Endodermal cell (in vitro differentiated cells): ENCODE measurements around the gene PRR7. TPM values are rescaled to one million over a fixed set of nuclear protein-coding genes. Genes with fewer than 3 reads are reported as not detected.

ENCODE experiments used
- DNase-seq: peaks from one replicate; pipeline ENCODE4 v3.0.0-alpha.2; 2017
- H3K27ac ChIP-seq: 2 replicates; pipeline ENCODE4 v1.5.1; 2013; ENCODE audit warnings: mild to moderate bottlenecking, low read depth, low read length, moderate library complexity
- H3K27me3 ChIP-seq: 2 replicates; pipeline ENCODE4 v1.6.1; 2013; ENCODE audit warnings: mild to moderate bottlenecking, low read length, moderate library complexity; ENCODE audit not compliant: insufficient read depth, control insufficient read depth, poor library complexity, severe bottlenecking
- H3K36me3 ChIP-seq: 2 replicates; pipeline ENCODE4 v1.7.0; 2013; ENCODE audit warnings: mild to moderate bottlenecking, low read length, moderate library complexity; ENCODE audit not compliant: control insufficient read depth, insufficient read depth
- H3K4me1 ChIP-seq: one replicate; pipeline ENCODE4 v1.7.0; 2013; ENCODE audit warnings: low read length; ENCODE audit not compliant: control insufficient read depth, insufficient read depth
- H3K4me3 ChIP-seq: 2 replicates; pipeline ENCODE4 v1.5.1; 2013; ENCODE audit warnings: mild to moderate bottlenecking, low read length, moderate library complexity
- H3K9ac ChIP-seq: 2 replicates; pipeline ENCODE4 v1.6.1; 2013; ENCODE audit warnings: mild to moderate bottlenecking, low read length, moderate library complexity; ENCODE audit not compliant: poor library complexity, severe bottlenecking; ENCODE audit errors: extremely low read depth
- H3K9me3 ChIP-seq: 2 replicates; pipeline ENCODE4 v1.6.1; 2013; ENCODE audit warnings: mild to moderate bottlenecking, low read length, moderate library complexity; ENCODE audit not compliant: control insufficient read depth
- H3K27ac Mint-ChIP-seq: 2 replicates; pipeline ENCODE4 v1.8.0; 2020; ENCODE audit warnings: mixed read lengths
- H3K27me3 Mint-ChIP-seq: 2 replicates; pipeline ENCODE4 v1.8.0; 2021; ENCODE audit warnings: mild to moderate bottlenecking, mixed read lengths; ENCODE audit not compliant: insufficient read depth
- H3K36me3 Mint-ChIP-seq: 2 replicates; pipeline ENCODE4 v1.8.0; 2020; ENCODE audit warnings: low read depth, mixed read lengths
- H3K4me1 Mint-ChIP-seq: 2 replicates; pipeline ENCODE4 v1.8.0; 2020; ENCODE audit warnings: mixed read lengths
- H3K4me3 Mint-ChIP-seq: 2 replicates; pipeline ENCODE4 v1.8.0; 2020; ENCODE audit warnings: mild to moderate bottlenecking, moderate library complexity, mixed read lengths
- H3K9me3 Mint-ChIP-seq: 2 replicates; pipeline ENCODE4 v1.8.0; 2020; ENCODE audit warnings: mild to moderate bottlenecking, mixed read lengths
- WGBS, 2 experiments: methylation state at CpG; one replicate each; pipeline versions ENCODE4 v1.1.5 to v1.1.7; 2013; ENCODE audit warnings: missing lambda C conversion rate in 2 of 2, mixed read lengths in 1 of 2; ENCODE audit not compliant: insufficient coverage in 1 of 2, insufficient read length in 1 of 2; 5-methylcytosine and 5-hydroxymethylcytosine counted together
- total RNA-seq, 2 donors: library from RNA; stranded (reverse); fragmentation: NEBNext Ultra II Directional in 1 of 2; extraction: Animal tissue kit (Norgen Biotek cat#: 25700) in 1 of 2; gene quantifications; 2 replicates in 1 of 2; 3 replicates in 1 of 2; pipeline ENCODE4 v1.2.1, GENCODE V29; 2021
- TF ChIP-seq, protein P1 (sequence below): fragments of 200-600 bp; sonication (generic); conservative IDR thresholded peaks from 2 replicates; pipeline ENCODE4 v1.5.0; 2021; ENCODE audit warnings: antibody characterized with exemption, mild to moderate bottlenecking

The PRR7 gene
- total RNA-seq, 2 donors from 2014 or later, result 4.7 to 8.0 TPM

DNA sequence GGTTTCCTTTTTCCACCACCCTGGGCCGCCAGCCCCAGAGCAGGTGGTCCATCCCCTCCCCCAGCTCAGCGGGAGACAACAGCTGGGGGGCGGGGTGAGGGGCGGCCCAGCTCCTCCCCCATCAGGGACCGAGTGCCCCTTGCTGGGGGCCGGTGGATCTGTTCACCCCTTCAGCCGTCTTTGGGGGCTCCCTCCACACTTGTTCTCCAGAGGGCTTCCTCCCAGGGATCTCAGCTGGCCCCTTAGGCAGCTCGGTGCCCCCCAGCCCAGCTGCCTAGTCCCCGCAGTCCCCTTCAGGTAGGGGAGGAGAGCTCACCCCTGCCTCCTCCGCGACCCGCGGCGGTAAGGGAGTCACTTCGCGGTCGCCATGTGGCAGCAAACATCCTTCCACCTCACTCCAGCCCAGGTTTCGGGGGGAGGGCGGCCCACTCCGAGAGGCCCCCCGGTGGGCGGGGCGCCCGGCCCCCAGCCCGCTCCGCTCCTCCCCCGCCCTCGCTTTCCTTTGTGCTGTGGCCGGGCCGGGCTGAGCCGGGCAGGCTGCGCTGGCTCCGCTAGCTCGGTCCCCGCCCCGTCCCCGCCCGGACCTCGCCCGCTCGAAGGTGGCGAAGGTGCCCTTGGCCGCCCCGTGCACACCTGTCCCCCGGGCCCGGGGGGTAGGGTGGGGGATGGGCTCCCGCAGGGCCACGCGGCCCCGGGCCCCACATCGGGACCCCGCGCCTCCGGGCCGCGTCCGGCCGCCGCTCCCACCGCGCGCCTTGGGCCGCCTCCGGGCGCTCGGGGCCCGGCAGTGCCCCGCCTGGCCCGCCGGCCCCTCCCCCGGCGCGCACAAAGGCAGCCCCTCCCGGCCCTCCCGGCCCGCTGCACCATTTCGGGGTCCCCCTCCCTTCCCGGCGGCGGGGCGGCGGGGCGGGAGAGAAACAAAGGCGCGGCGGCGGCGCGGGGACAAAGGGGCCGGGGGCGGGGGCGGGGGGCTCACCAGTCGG, 26.1 kb downstream of the PRR7 start:
- Mint-ChIP-seq H3K9me3 (no peaks in the 10 kb centered on the region), H3K4me3 (peak overlapping the region; percentile 74), H3K36me3 (peaks cover 35% of the 10 kb centered on the region), H3K27ac (peak overlapping the region; percentile 90), H3K27me3 (no peaks in the 10 kb centered on the region), H3K4me1 (peaks cover 35% of the 10 kb centered on the region)
- peaks cover 45% of the 10 kb centered on the region for H3K36me3 ChIP-seq
- peak overlapping the region; percentile 93 for H3K4me3 ChIP-seq
- peaks cover 31% of the 10 kb centered on the region for H3K4me1 ChIP-seq
- peak overlapping the region; percentile 96 for H3K27ac ChIP-seq
- H3K27me3 ChIP-seq, result no peaks in the 10 kb centered on the region
- peak overlapping the region; percentile 86 for H3K9ac ChIP-seq
- peak; percentile 75 for DNase-seq
- TF ChIP-seq, protein P1, sequence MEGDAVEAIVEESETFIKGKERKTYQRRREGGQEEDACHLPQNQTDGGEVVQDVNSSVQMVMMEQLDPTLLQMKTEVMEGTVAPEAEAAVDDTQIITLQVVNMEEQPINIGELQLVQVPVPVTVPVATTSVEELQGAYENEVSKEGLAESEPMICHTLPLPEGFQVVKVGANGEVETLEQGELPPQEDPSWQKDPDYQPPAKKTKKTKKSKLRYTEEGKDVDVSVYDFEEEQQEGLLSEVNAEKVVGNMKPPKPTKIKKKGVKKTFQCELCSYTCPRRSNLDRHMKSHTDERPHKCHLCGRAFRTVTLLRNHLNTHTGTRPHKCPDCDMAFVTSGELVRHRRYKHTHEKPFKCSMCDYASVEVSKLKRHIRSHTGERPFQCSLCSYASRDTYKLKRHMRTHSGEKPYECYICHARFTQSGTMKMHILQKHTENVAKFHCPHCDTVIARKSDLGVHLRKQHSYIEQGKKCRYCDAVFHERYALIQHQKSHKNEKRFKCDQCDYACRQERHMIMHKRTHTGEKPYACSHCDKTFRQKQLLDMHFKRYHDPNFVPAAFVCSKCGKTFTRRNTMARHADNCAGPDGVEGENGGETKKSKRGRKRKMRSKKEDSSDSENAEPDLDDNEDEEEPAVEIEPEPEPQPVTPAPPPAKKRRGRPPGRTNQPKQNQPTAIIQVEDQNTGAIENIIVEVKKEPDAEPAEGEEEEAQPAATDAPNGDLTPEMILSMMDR, result peak; percentile 18
- no peaks in the 10 kb centered on the region for H3K9me3 ChIP-seq
- 0% methylated on average over 2 to 93 of the region's 93 CpGs for WGBS, 2 experiments

DNA sequence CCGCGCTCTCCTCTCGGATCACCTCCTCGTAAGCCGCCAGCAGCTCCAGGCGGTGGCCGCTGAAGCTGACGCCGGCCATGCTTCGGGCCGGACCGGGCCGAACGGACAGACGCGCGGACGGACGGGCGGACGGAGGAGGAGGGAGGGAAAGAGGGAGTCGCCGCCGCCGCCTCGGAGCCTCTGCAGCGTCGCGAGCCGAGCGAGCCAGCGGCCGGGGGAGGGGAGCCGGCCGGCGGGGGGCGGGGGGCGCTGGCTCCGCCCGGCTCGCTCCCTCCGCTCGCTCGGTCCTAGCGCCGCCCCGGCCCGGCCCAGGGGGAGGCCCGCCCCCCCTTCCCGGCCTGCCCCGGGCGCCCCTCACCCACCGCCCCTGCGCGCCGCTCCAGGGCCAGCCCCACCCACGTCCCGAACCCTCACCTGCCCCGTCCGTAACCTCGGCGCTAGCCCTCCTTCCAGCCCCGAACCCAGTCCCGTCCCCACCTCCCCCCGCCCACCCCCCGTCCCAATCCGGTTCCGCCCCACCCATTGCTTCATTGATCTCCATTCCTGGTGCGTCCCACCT, 26.9 kb downstream of the PRR7 start, which contains the start of gene DBN1:
DBN1 (minus strand) TSS at position 192 of the 559 bp plus-strand sequence; CDS start at position 79, 113 bp downstream.
- Mint-ChIP-seq H3K4me3 (peak within 1 kb of the TSS; percentile 74), H3K36me3 (peaks cover 29% of the 10 kb centered on the region), H3K4me1 (peaks cover 34% of the 10 kb centered on the region), H3K27ac (peak within 1 kb of the TSS; percentile 90), H3K9me3 (no peaks in the 10 kb centered on the region), H3K27me3 (no peaks in the 10 kb centered on the region)
- Histone ChIP-seq H3K27ac (peak within 1 kb of the TSS; percentile 96), H3K36me3 (peaks cover 38% of the 10 kb centered on the region), H3K4me1 (peaks cover 31% of the 10 kb centered on the region), H3K4me3 (peak within 1 kb of the TSS; percentile 93), H3K9me3 (no peaks in the 10 kb centered on the region), H3K27me3 (no peaks in the 10 kb centered on the region), H3K9ac (peak within 1 kb of the TSS; percentile 86)
- DNase-seq, result peak; percentile 84
- 0% methylated on average over 49 of the region's 69 CpGs; no CpG with 5 or more reads in 1 of the 2 experiments for WGBS, 2 experiments
- TF ChIP-seq, protein P1, result no peak

DNA sequence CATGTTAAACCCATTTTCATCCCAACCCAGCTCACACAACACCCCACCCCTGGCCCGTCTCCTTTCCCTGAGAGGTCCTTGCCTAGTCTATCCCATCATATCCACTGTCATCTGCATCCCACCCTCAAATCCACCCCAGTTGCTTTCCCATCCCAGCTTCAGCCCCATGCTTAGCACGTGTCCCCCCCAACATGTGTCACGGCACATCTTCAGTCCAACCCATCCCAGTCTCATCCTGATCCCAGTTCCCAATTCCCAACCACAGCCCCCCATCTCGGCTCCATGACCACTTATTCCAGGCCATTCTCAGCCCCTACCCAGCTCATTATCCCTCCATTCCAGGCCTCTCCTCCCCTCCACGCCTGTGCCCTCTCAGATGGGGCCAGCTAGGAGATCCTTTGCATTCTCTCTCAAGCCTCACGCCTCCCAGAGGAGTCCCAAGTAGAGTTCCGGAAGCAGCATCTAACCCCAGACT, 27.4 kb downstream of the PRR7 start:
- 62 to 66% methylated on average over 4 to 7 of the region's 7 CpGs for WGBS, 2 experiments

More for the DNA sequence above, 27.4 kb downstream of the PRR7 start:
- Mint-ChIP-seq H3K27ac (peak overlapping the region; percentile 54), H3K9me3 (no peaks in the 10 kb centered on the region), H3K4me3 (peak overlapping the region; percentile 74), H3K4me1 (peaks cover 29% of the 10 kb centered on the region), H3K36me3 (peaks cover 26% of the 10 kb centered on the region), H3K27me3 (no peaks in the 10 kb centered on the region)
- peaks cover 31% of the 10 kb centered on the region for H3K4me1 ChIP-seq
- TF ChIP-seq, protein P1, result no peak
- H3K36me3 ChIP-seq, result peaks cover 32% of the 10 kb centered on the region
- no peaks in the 10 kb centered on the region for H3K9me3 ChIP-seq
- peak overlapping the region; percentile 69 for H3K4me3 ChIP-seq
- H3K27me3 ChIP-seq, result no peaks in the 10 kb centered on the region
- DNase-seq, result peak; percentile 73
- H3K27ac ChIP-seq, result peak overlapping the region; percentile 1
- H3K9ac ChIP-seq, result peak overlapping the region; percentile 8
